ENCODE measurements around the gene SIPA1L3. TPM values are rescaled to one million over a fixed set of nuclear protein-coding genes. Genes with fewer than 3 reads are reported as not detected.

Gene SIPA1L3
- total and polyA plus RNA-seq, 2 of the 13 experiments (the other 11 are each of a cell fraction or from before 2014, with no cell fraction given), result 5.5 to 7.7 TPM

DNA sequence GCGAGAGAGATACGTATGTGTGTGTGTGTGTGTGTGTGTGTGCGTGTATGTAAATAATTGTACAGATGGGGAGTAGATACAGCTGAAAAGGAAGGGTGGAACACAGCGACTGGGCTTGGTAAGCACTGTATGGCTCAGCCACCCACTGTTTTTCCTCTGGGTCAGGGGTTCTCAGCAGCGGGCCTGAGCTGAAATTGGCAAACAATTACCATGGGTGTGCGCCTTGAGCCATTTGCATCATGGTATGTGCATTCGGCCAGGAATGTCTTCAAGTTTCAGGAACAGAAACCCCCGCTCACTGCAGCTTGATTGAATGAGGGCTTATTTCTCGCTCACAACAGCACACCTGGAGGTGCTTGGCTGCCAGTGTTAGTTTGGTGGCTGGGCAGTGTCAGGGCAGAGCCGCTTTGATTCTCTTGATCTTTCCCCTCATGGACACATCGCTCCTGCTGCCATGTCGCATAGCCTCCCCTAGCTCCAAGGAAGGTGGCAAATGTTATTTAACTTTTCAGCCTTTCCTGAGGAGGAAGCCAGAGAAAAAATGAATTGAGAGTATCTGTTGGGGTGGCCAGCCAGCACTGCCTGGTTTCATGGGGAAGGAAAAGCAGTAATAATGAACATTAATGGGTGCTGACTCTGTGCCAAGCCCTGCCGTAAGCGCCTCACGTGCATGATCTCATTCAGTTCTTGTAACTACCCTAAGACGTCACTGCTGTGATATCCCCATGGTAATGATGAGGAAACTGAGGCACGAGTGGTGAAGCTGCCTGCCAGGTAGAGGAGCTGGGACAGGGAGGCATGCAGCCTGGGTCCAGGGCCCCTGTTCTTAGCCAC is 126.9 kb downstream of the SIPA1L3 start:
- intact Hi-C loops (cut with micrococcal nuclease; ENCODE audit: unreplicated experiment), result no loop called here
- H3K36me3 ChIP-seq (replicated peaks in 1 of 2; ENCODE audit: control insufficient read depth in 1 of 2, insufficient read depth in 2 of 2, low read length in 2 of 2), result peaks cover 1 to 3% of the 10 kb centered on the region in 2 experiments; a peak in 1 of 5 replicates
- FAIRE-seq, result no peak
- DNase-seq (ENCODE audit: low spot score), result no peak
- no TSS peak for BruUV-seq (replicated peaks)
- H3K9me3 ChIP-seq (ENCODE audit: low read length), result no peaks in the 10 kb centered on the region
- no peak overlapping the region for H3K9ac ChIP-seq (ENCODE audit: insufficient read depth, low read depth, low read length)
- H3K4me3 ChIP-seq (replicated peaks in 1 of 3; ENCODE audit: insufficient read depth in 1 of 3, low read depth in 2 of 3, low read length in 3 of 3), result no peak overlapping the region
- ChIA-PET CTCF (ENCODE audit: low intra/inter-chr PET ratio, low total read pairs) (no interaction called here), POLR2A (no interaction called here)
- ATAC-seq, result no peak
- in situ Hi-C loops (cut with HindIII; ENCODE audit: extremely low pct_ligation_motif_present, low pct_unique_long_range_greater_than_20kb), result no loop called here
- no peaks in the 10 kb centered on the region for H3K27me3 ChIP-seq (ENCODE audit: control insufficient read depth in 1 of 2, insufficient read depth in 2 of 2, low read length in 2 of 2)
- H3K4me2 ChIP-seq (ENCODE audit: low read depth, low read length), result no peak overlapping the region
- H4K20me1 ChIP-seq (ENCODE audit: insufficient read depth, low read length), result no peaks in the 10 kb centered on the region
- 90% methylated on average over 17 of the region's 17 CpGs for WGBS (ENCODE audit: low lambda C conversion rate)
- H3K4me1 ChIP-seq (ENCODE audit: insufficient read depth, low read length), result peaks cover 21% of the 10 kb centered on the region
- no peak overlapping the region for H2AFZ ChIP-seq (ENCODE audit: low read length)
- no peaks in the 10 kb centered on the region for H3K79me2 ChIP-seq (ENCODE audit: insufficient read depth, low read length)
- no peak overlapping the region for H3K27ac ChIP-seq (ENCODE audit: extremely low read length, insufficient read depth, low read length)
- TF ChIP-seq ZBTB20 (CRISPR knock-in tag; IDR thresholded peaks at IDR 0.05; ENCODE audit: borderline replicate concordance, low read depth), result no peak
- no peak for TF ChIP-seq NFKB2 (CRISPR knock-in tag; IDR thresholded peaks at IDR 0.05; ENCODE audit: borderline replicate concordance)
- no peak for TF ChIP-seq ATAD3A (CRISPR knock-in tag; IDR thresholded peaks at IDR 0.05)
- no peak for TF ChIP-seq TFE3 (CRISPR knock-in tag; IDR thresholded peaks at IDR 0.05)
- TF ChIP-seq IRF2 (CRISPR knock-in tag; IDR thresholded peaks at IDR 0.05), result no peak
- TF ChIP-seq PHF21A (CRISPR knock-in tag; IDR thresholded peaks at IDR 0.05), result no peak
- TF ChIP-seq ZNF124 (CRISPR knock-in tag; IDR thresholded peaks at IDR 0.05), result no peak
- no peak for TF ChIP-seq ZNF232 (CRISPR knock-in tag; IDR thresholded peaks at IDR 0.05; ENCODE audit: borderline replicate concordance)
- no peak for TF ChIP-seq ATRX (CRISPR knock-in tag; IDR thresholded peaks at IDR 0.05; ENCODE audit: borderline replicate concordance)
- TF ChIP-seq ZNF883 (CRISPR knock-in tag; IDR thresholded peaks at IDR 0.05; ENCODE audit: not compliant biosample characterization), result no peak
- TF ChIP-seq NONO (IDR thresholded peaks at IDR 0.05), result no peak
- no peak for TF ChIP-seq NONO (CRISPR knock-in tag; conservative IDR thresholded peaks at IDR 0.05)
- TF ChIP-seq, protein P1, sequence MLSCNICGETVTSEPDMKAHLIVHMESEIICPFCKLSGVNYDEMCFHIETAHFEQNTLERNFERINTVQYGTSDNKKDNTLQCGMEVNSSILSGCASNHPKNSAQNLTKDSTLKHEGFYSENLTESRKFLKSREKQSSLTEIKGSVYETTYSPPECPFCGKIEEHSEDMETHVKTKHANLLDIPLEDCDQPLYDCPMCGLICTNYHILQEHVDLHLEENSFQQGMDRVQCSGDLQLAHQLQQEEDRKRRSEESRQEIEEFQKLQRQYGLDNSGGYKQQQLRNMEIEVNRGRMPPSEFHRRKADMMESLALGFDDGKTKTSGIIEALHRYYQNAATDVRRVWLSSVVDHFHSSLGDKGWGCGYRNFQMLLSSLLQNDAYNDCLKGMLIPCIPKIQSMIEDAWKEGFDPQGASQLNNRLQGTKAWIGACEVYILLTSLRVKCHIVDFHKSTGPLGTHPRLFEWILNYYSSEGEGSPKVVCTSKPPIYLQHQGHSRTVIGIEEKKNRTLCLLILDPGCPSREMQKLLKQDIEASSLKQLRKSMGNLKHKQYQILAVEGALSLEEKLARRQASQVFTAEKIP (CRISPR knock-in tag; IDR thresholded peaks at IDR 0.05; ENCODE audit: borderline replicate concordance), result no peak
- no peak for TF ChIP-seq ZNF180 (CRISPR knock-in tag; IDR thresholded peaks at IDR 0.05; ENCODE audit: borderline replicate concordance, low read depth)
